Measurements from ENCODE around the gene EIF2D.
A peak's percentile ranks its signal among the peaks of the same experiment; 100 is the strongest.
"Not testable (repeated sequence)": the region's sequence is repeated elsewhere in the genome, so short reads cannot be mapped to it uniquely, and the experiment has no call there.

EIF2D gene

DNA sequence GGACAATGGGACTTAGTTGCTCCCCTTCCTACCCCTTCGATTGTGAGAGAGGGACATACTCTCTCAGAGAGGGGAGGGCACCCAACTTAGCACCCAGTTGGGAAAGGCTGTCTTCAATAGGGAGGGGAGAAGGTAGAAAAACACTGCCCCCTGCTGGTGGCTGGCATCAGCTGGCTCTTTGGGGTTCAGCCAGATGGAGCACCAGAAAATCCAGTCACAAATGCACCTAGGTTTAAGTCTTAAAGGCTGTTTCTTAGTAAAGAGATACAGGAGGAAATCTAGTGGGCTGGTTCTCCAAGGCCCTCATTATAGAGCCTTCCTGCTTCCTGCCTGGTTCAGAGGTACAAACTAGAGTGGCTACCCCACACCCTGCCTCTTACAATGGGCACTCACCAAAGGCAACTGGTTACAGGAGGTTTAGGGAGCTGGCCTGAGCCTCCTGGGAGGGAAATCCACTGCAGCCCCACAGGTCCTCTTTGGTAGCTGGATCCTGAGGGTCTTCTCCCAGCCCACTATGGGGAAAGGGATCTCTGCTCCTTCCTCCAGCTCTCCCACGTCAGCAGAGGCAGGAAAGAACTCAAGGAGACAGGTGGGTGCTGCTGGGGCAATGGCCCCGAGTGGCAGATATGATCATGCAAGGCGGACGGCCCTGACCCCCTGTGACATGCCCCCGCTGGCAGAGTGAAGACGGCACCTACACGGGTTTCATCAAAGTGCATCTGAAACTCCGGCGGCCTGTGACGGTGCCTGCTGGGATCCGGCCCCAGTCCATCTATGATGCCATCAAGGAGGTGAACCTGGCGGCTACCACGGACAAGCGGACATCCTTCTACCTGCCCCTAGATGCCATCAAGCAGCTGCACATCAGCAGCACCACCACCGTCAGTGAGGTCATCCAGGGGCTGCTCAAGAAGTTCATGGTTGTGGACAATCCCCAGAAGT lies 28.3 kb downstream of the EIF2D start:
- TF ChIP-seq, protein P1, sequence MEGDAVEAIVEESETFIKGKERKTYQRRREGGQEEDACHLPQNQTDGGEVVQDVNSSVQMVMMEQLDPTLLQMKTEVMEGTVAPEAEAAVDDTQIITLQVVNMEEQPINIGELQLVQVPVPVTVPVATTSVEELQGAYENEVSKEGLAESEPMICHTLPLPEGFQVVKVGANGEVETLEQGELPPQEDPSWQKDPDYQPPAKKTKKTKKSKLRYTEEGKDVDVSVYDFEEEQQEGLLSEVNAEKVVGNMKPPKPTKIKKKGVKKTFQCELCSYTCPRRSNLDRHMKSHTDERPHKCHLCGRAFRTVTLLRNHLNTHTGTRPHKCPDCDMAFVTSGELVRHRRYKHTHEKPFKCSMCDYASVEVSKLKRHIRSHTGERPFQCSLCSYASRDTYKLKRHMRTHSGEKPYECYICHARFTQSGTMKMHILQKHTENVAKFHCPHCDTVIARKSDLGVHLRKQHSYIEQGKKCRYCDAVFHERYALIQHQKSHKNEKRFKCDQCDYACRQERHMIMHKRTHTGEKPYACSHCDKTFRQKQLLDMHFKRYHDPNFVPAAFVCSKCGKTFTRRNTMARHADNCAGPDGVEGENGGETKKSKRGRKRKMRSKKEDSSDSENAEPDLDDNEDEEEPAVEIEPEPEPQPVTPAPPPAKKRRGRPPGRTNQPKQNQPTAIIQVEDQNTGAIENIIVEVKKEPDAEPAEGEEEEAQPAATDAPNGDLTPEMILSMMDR (IDR thresholded peaks at IDR 0.05; ENCODE audit: low read depth, low read length): peak; percentile 96
- Histone ChIP-seq H3K4me3 (ENCODE audit: low read depth, low read length) (no peak overlapping the region), H3K9me3 (ENCODE audit: severe bottlenecking) (no peaks in the 10 kb centered on the region), H3K27ac (peak overlapping the region; percentile 36; the same call in 1 of the 2 replicates), H3K36me3 (peaks cover 60% of the 10 kb centered on the region), H3K27me3 (ENCODE audit: insufficient read depth, low read depth, severe bottlenecking) (no peaks in the 10 kb centered on the region)
- peak; percentile 91 for DNase-seq

DNA sequence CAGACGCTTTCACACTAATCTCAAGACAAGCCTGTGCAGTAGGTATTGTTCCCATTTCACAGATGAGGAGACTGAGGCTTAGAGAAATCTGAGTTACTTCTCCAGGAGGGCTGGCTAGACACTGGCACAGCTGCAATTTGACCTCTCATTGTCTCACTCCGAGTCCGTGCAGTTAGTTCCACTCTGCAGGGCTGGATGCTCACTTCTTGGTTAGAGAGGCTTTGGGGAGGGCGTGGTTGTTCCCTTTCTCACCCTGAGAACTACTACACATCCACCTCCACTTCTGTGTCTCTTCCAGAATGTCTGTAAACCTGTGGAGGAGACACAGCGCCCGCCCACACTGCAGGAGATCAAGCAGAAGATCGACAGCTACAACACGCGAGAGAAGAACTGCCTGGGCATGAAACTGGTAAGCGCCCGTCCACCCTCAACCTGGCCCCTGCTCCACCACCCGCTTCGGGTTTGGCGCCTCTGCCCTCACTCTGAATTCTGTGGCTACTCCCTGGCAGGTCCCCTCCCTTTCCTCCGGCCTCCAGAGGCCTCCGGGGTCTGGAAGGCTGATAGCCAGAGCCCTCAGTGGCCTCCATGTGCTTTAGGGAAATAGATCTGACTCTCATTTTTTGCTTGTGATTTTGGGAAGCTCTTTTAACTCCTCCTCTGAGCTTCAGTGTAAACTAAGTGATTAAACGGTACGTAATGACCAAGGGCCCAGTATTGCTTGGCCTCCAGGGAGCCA lies 29.1 kb downstream of the EIF2D start:
- DNase-seq: no peak
- H3K36me3 ChIP-seq: peaks cover 54% of the 10 kb centered on the region
- TF ChIP-seq, protein P1 (IDR thresholded peaks at IDR 0.05; ENCODE audit: low read depth, low read length): no peak

DNA sequence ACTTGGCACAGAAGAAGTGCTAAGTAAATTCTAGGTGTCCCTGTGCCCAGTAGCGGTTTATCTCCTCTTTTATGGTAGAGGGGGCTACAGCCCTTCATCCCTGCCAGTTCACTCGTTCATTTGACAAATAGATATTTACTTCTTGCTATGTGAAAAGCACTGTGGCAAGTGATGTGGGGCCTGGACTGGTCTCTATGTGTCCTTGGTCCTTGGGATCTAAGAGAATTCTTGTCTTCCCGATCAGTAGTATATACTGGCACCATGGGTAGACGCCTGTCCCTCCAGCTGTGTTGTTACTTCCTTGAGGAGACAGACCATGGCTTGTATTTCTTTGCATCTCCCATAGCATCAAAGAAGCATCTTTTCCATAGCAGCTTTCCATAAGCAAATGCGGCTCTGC lies 29.7 kb downstream of the EIF2D start:
- H3K36me3 ChIP-seq: peaks cover 48% of the 10 kb centered on the region
- TF ChIP-seq, protein P1 (IDR thresholded peaks at IDR 0.05; ENCODE audit: low read depth, low read length): no peak
- no peaks in the 10 kb centered on the region for H3K9me3 ChIP-seq (ENCODE audit: severe bottlenecking)
- H3K27ac ChIP-seq: no peak overlapping the region
- no peak for DNase-seq
- no peaks in the 10 kb centered on the region for H3K27me3 ChIP-seq (ENCODE audit: insufficient read depth, low read depth, severe bottlenecking)
- no peak overlapping the region for H3K4me3 ChIP-seq (ENCODE audit: low read depth, low read length)

More for the DNA sequence above, 29.1 kb downstream of the EIF2D start:
- no peaks in the 10 kb centered on the region for H3K9me3 ChIP-seq (ENCODE audit: severe bottlenecking)
- H3K27me3 ChIP-seq (ENCODE audit: insufficient read depth, low read depth, severe bottlenecking): no peaks in the 10 kb centered on the region
- H3K27ac ChIP-seq: no peak overlapping the region
- H3K4me3 ChIP-seq (ENCODE audit: low read depth, low read length): no peak overlapping the region

DNA sequence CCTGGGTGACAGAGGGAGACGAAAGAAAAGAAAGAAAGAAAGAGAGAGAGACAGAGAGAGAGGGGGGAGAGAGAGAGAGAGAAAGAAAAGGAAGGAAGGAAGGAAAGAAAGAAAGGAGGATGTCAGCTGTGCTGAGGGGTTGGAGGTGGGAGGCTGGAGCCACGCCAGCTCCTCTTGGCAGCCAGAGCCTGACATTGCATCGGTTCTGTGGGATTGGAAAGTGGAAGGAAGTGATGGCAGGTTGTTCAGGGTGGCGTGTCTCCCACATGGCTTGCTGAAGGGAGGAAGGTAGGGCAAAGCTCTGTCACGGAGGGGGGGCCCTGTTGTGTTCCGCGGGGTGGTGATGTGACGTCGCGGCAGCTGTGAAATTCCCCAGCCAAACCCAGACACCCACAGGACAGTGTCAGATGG lies 30.7 kb downstream of the EIF2D start:
- DNase-seq: no peak
- Histone ChIP-seq H3K4me3 (ENCODE audit: low read depth, low read length) (no peak overlapping the region), H3K27me3 (ENCODE audit: insufficient read depth, low read depth, severe bottlenecking) (no peaks in the 10 kb centered on the region), H3K9me3 (ENCODE audit: severe bottlenecking) (no peaks in the 10 kb centered on the region), H3K27ac (no peak overlapping the region), H3K36me3 (peaks cover 39% of the 10 kb centered on the region)
- TF ChIP-seq, protein P1 (IDR thresholded peaks at IDR 0.05; ENCODE audit: low read depth, low read length): no peak

DNA sequence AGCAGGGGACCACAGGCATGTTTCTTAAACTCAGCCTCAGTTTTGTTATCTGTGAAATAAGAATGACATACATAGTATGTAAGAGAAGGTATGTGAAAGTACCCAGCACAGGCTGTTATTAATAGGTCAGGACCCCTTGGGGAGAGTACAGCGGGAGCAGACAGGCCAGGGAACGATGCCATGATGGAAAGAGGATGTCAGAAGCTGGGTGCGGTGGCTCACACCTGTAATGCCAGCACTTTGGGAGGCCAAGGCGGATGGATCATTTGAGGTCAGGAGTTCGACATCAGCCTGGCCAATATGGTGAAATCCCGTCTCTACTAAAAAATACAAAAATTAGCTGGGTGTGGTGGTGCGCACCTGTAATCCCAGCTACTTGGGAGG lies 31.2 kb downstream of the EIF2D start:
- H3K27ac ChIP-seq; H3K9me3 ChIP-seq (ENCODE audit: severe bottlenecking); DNase-seq; H3K4me3 ChIP-seq (ENCODE audit: low read depth, low read length); H3K27me3 ChIP-seq (ENCODE audit: insufficient read depth, low read depth, severe bottlenecking): not testable (repeated sequence)
- peaks cover 34% of the 10 kb centered on the region for H3K36me3 ChIP-seq

DNA sequence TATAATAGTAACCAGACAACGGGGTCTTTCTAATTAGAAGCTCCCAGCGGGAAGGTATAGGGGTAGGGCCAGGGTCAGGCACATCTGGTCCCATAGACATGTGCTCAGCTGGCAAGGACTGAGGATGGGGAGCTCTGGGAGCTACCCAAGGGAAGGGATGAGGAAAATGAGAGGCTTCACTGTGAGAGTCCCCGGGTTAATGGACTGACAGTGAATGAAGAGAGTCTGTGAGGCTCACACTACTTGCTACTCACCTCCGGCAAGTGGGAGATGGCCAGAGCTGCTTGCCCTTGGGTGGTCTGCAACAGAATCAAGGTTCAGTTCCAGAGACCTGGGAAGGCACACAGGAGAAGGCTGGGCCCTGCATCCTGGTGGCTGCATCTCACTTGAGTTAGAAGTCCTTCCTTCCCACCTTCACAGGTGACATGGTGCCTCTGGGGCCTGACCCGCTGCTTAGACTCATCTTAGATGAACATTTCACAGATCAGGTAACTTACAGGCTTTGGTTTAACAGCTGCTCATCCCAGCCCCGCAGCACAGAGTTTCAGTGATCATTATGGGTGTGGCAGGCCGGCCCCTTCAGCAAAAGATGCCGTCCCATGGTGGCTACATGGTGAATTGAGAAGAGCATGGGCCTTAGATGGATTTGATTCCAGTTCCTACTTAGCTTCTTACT lies 31.7 kb downstream of the EIF2D start:
- Histone ChIP-seq H3K27me3 (ENCODE audit: insufficient read depth, low read depth, severe bottlenecking) (no peaks in the 10 kb centered on the region), H3K36me3 (peaks cover 29% of the 10 kb centered on the region), H3K27ac (no peak overlapping the region), H3K9me3 (ENCODE audit: severe bottlenecking) (no peaks in the 10 kb centered on the region), H3K4me3 (ENCODE audit: low read depth, low read length) (no peak overlapping the region)
- no peak for DNase-seq
- TF ChIP-seq, protein P1 (IDR thresholded peaks at IDR 0.05; ENCODE audit: low read depth, low read length): no peak
